Hepatocyte (in vitro differentiated cells): ENCODE data around the gene MEAK7. TPM values are rescaled to one million over a fixed set of nuclear protein-coding genes. Genes with fewer than 3 reads are reported as not detected.

Experiments
- DNase-seq: peaks from one replicate; pipeline ENCODE4 v3.0.0-alpha.2; 2016; ENCODE audit warnings: low spot score
- H2AFZ ChIP-seq: fragments of 200-600 bp; sonication (generic); 2 replicates; pipeline ENCODE4 v1.6.0; 2016; ENCODE audit warnings: antibody characterized with exemption, mild to moderate bottlenecking
- H3K27ac ChIP-seq: fragments of 200-600 bp; sonication (generic); 2 replicates; pipeline ENCODE4 v1.5.1; 2016; ENCODE audit warnings: mild to moderate bottlenecking
- H3K27me3 ChIP-seq: fragments of 200-600 bp; sonication (generic); 2 replicates; pipeline ENCODE4 v1.6.1; 2016
- H3K36me3 ChIP-seq: fragments of 200-600 bp; sonication (generic); replicated peaks from 2 replicates; pipeline ENCODE4 v1.5.1; 2016; ENCODE audit warnings: low read depth; ENCODE audit not compliant: insufficient read depth
- H3K4me1 ChIP-seq: fragments of 200-600 bp; sonication (generic); 2 replicates; pipeline ENCODE4 v1.5.1; 2016; ENCODE audit warnings: mild to moderate bottlenecking, moderate library complexity; ENCODE audit not compliant: insufficient read depth
- H3K4me2 ChIP-seq: fragments of 200-600 bp; sonication (generic); 2 replicates; pipeline ENCODE4 v1.6.0; 2016
- H3K4me3 ChIP-seq: fragments of 200-600 bp; sonication (generic); 2 replicates; pipeline ENCODE4 v1.5.1; 2016; ENCODE audit warnings: mild to moderate bottlenecking
- H3K79me2 ChIP-seq: fragments of 200-600 bp; sonication (generic); 2 replicates; pipeline ENCODE4 v1.6.0; 2017; ENCODE audit warnings: mild to moderate bottlenecking
- H3K9me2 ChIP-seq: fragments of 200-600 bp; sonication (generic); replicated peaks from 2 replicates; pipeline ENCODE4 v1.6.0; 2017; ENCODE audit warnings: mild to moderate bottlenecking; ENCODE audit not compliant: insufficient read depth
- H3K9me3 ChIP-seq: fragments of 200-600 bp; sonication (generic); 2 replicates; pipeline ENCODE4 v1.5.1; 2016; ENCODE audit warnings: low read depth, mild to moderate bottlenecking
- H4K20me1 ChIP-seq: fragments of 200-600 bp; sonication (generic); 2 replicates; pipeline ENCODE4 v1.6.0; 2016; ENCODE audit warnings: mild to moderate bottlenecking; ENCODE audit not compliant: insufficient read depth, poor library complexity, severe bottlenecking
- CTCF ChIP-seq: fragments of 200-600 bp; sonication (generic); IDR thresholded peaks from 2 replicates; pipeline ENCODE4 v1.5.1; 2016; ENCODE audit warnings: antibody characterized with exemption, mild to moderate bottlenecking; ENCODE audit not compliant: poor library complexity
- EZH2 ChIP-seq: fragments of 200-600 bp; sonication (generic); IDR thresholded peaks from 2 replicates; pipeline ENCODE4 v1.6.1; 2016; ENCODE audit warnings: antibody characterized with exemption, mild to moderate bottlenecking, borderline replicate concordance
- EZH2phosphoT487 ChIP-seq: fragments of 200-600 bp; sonication (generic); IDR thresholded peaks from one replicate; pipeline ENCODE4 v1.6.1; 2018; ENCODE audit warnings: antibody characterized with exemption, mild to moderate bottlenecking, low read depth, moderate library complexity; ENCODE audit not compliant: unreplicated experiment, severe bottlenecking
- WGBS: methylation state at CpG from one replicate; pipeline ENCODE4 v1.1.6; 2016; ENCODE audit warnings: low lambda C conversion rate; ENCODE audit errors: missing lambda C conversion rate; 5-methylcytosine and 5-hydroxymethylcytosine counted together
- polyA plus RNA-seq: library from polyadenylated mRNA; unstranded; fragments of >200 nt; fragmentation: Nextera tagmentation; extraction: Ambion mirVana; gene quantifications from 2 replicates; pipeline ENCODE4 v1.2.1, GENCODE V29; 2016
- total RNA-seq: library from RNA; depleted of rRNA; stranded (reverse); fragments of >200 nt; gene quantifications from 2 replicates; pipeline ENCODE4 v1.2.3, GENCODE V29; 2014

The MEAK7 gene
- total and polyA plus RNA-seq, 2 experiments from 2014 or later, result 21.6 to 29.7 TPM

- 94% methylated on average over 15 of the region's 15 CpGs for WGBS
- peaks cover 4% of the 10 kb centered on the region for H3K36me3 ChIP-seq
- no peak overlapping the region for H3K4me3 ChIP-seq
- no peak overlapping the region for H3K27ac ChIP-seq
- H3K79me2 ChIP-seq, result peaks cover 12% of the 10 kb centered on the region
- no peak overlapping the region for H2AFZ ChIP-seq
- H3K4me2 ChIP-seq, result no peak overlapping the region
- H3K9me3 ChIP-seq, result no peaks in the 10 kb centered on the region
- H3K9me2 ChIP-seq, result no peaks in the 10 kb centered on the region
- H3K4me1 ChIP-seq, result peaks cover 5% of the 10 kb centered on the region
- DNase-seq, result no peak
- TF ChIP-seq EZH2phosphoT487 (no peak), EZH2 (no peak), CTCF (no peak)
- H4K20me1 ChIP-seq, result no peaks in the 10 kb centered on the region
- no peaks in the 10 kb centered on the region for H3K27me3 ChIP-seq
Measured at GRCh38 chr16:84499638-84500037, 4.8 kb downstream of the MEAK7 start.

- H2AFZ ChIP-seq, result no peak overlapping the region
- H3K36me3 ChIP-seq, result peaks cover 8% of the 10 kb centered on the region
- no peaks in the 10 kb centered on the region for H4K20me1 ChIP-seq
- TF ChIP-seq CTCF (no peak), EZH2phosphoT487 (no peak), EZH2 (no peak)
- WGBS, result 85% methylated on average over 13 of the region's 13 CpGs
- DNase-seq, result peak; percentile 5
- no peak overlapping the region for H3K4me2 ChIP-seq
- peaks cover 4% of the 10 kb centered on the region for H3K9me3 ChIP-seq
- peaks cover 5% of the 10 kb centered on the region for H3K4me1 ChIP-seq
- H3K4me3 ChIP-seq, result no peak overlapping the region
- no peaks in the 10 kb centered on the region for H3K9me2 ChIP-seq
- H3K79me2 ChIP-seq, result peaks cover 12% of the 10 kb centered on the region
- H3K27ac ChIP-seq, result no peak overlapping the region
- H3K27me3 ChIP-seq, result no peaks in the 10 kb centered on the region
Measured at GRCh38 chr16:84498859-84499620, 5.4 kb downstream of the MEAK7 start.

GRCh38 chr16:84498223-84498610 lies 6.2 kb downstream of the MEAK7 start:
- H4K20me1 ChIP-seq, result no peaks in the 10 kb centered on the region
- H3K79me2 ChIP-seq, result peaks cover 5% of the 10 kb centered on the region
- H3K9me3 ChIP-seq, result peaks cover 12% of the 10 kb centered on the region
- H3K27me3 ChIP-seq, result no peaks in the 10 kb centered on the region
- no peak overlapping the region for H3K27ac ChIP-seq
- H3K36me3 ChIP-seq, result peaks cover 8% of the 10 kb centered on the region
- H2AFZ ChIP-seq, result no peak overlapping the region
- H3K4me3 ChIP-seq, result no peak overlapping the region
- H3K9me2 ChIP-seq, result no peaks in the 10 kb centered on the region
- peaks cover 5% of the 10 kb centered on the region for H3K4me1 ChIP-seq
- DNase-seq, result no peak
- 100% methylated on average over 2 of the region's 2 CpGs for WGBS
- TF ChIP-seq EZH2 (no peak), EZH2phosphoT487 (no peak), CTCF (no peak)
- no peak overlapping the region for H3K4me2 ChIP-seq
